Measurements from ENCODE around the gene CBX8.

DNA sequence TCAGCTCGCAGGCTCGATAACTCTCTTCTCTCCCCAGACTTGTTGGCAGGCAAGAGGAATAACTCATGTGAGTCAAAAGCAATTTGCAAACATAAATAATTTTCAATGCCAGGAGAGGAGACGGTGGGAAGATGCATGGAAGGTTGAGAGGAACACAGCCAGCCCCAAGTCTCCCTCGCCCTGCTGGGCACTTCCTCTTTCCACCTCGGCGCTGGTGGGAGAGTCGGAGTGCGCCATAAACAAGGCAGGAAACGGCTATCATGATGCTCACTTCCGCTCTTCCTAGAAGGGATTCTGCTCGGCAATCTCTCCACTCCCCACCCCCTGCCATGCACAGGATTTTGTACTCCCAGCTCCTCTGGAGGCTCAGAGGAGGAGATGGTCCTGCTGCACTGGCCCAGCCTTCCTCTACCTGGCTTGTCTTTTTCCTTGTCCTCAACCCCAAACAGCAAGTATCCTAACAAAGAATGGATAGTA lies 29.4 kb upstream of the CBX8 start:
- TF ChIP-seq, protein P1, sequence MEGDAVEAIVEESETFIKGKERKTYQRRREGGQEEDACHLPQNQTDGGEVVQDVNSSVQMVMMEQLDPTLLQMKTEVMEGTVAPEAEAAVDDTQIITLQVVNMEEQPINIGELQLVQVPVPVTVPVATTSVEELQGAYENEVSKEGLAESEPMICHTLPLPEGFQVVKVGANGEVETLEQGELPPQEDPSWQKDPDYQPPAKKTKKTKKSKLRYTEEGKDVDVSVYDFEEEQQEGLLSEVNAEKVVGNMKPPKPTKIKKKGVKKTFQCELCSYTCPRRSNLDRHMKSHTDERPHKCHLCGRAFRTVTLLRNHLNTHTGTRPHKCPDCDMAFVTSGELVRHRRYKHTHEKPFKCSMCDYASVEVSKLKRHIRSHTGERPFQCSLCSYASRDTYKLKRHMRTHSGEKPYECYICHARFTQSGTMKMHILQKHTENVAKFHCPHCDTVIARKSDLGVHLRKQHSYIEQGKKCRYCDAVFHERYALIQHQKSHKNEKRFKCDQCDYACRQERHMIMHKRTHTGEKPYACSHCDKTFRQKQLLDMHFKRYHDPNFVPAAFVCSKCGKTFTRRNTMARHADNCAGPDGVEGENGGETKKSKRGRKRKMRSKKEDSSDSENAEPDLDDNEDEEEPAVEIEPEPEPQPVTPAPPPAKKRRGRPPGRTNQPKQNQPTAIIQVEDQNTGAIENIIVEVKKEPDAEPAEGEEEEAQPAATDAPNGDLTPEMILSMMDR (IDR thresholded peaks at IDR 0.05; ENCODE audit: insufficient read depth, low read length, poor library complexity, severe bottlenecking): no peak
- TF ChIP-seq EZH2phosphoT487 (conservative IDR thresholded peaks at IDR 0.05; ENCODE audit: low read length): no peak
